Adrenal gland (tissue), 12 donors: ENCODE measurements around the gene HDAC11. TPM values are rescaled to one million over a fixed set of nuclear protein-coding genes. Genes with fewer than 3 reads are reported as not detected.
"Not testable (repeated sequence)": the region's sequence is repeated elsewhere in the genome, so short reads cannot be mapped to it uniquely, and the experiment has no call there.

Source experiments
- DNase-seq, 7 donors: peaks; one replicate each; pipeline ENCODE4 v3.0.0-alpha.2; 2019 to 2020
- H3K27ac ChIP-seq, 5 donors: fragments of 200-600 bp; sonication (generic) in 4 of 5; 1 replicate in 3 of 5; 2 replicates in 2 of 5; pipeline versions ENCODE4 v1.5.1 to v1.8.0; 2016 to 2020; ENCODE audit warnings: mild to moderate bottlenecking in 1 of 5
- H3K27me3 ChIP-seq: fragments of 200-600 bp; 2 replicates; pipeline ENCODE4 v1.8.0; 2021
- H3K36me3 ChIP-seq, 2 donors: fragments of 200-600 bp; replicated peaks in 1 of 2; 1 replicate in 1 of 2; 2 replicates in 1 of 2; pipeline versions ENCODE4 v1.5.1 to v1.8.0; 2018 to 2022
- H3K4me1 ChIP-seq, 2 donors: fragments of 200-600 bp; replicated peaks in 1 of 2; 1 replicate in 1 of 2; 2 replicates in 1 of 2; pipeline versions ENCODE4 v1.5.1 to v1.8.0; 2018 to 2021
- H3K4me3 ChIP-seq, 4 donors: fragments of 200-600 bp; sonication (generic) in 3 of 4; one replicate each; pipeline ENCODE4 v1.5.1; 2016 to 2018
- H3K9me3 ChIP-seq, 3 donors: fragments of 200-600 bp; sonication (generic) in 1 of 3; replicated peaks in 1 of 3; 1 replicate in 2 of 3; 2 replicates in 1 of 3; pipeline versions ENCODE4 v1.5.1 to v1.8.0; 2016 to 2021
- CTCF ChIP-seq, 6 experiments: fragments of 450-650 bp in 4 of 6; fragments of 200-600 bp in 2 of 6; sonication (generic) in 1 of 6; IDR thresholded peaks; 1 replicate in 5 of 6; 2 replicates in 1 of 6; pipeline versions ENCODE4 v1.5.1 to v1.8.0; 2016 to 2021; ENCODE audit warnings: antibody characterized with exemption in 6 of 6, mild to moderate bottlenecking in 2 of 6, moderate library complexity in 1 of 6
- POLR2A ChIP-seq, 2 donors: fragments of 450-650 bp; IDR thresholded peaks; one replicate each; pipeline ENCODE4 v1.6.1; 2017; ENCODE audit warnings: antibody characterized with exemption in 2 of 2, mild to moderate bottlenecking in 2 of 2, moderate library complexity in 1 of 2
- WGBS, 4 donors: extraction: QIAGEN DNeasy Blood & Tissue Kit in 2 of 4; methylation state at CpG; one replicate each; pipeline versions ENCODE4 v1.1.5 to v1.1.7; 2013 to 2017; 5-methylcytosine and 5-hydroxymethylcytosine counted together
- intact Hi-C, 2 donors: fragments of 100-400 bp; cut with DNase I; formaldehyde crosslinking; loops; one replicate each; pipeline versions ENCODE4 v1.14.1 to v1.15.0; 2022 to 2023
- polyA plus RNA-seq, 3 donors: library from polyadenylated mRNA; stranded (reverse); fragments of 200-250 nt in 2 of 3; fragments of 350-450 nt in 1 of 3; fragmentation: Illumina TruSeq in 1 of 3; extraction: RNeasy Lipid Tissue Mini Kit (QIAGEN cat#74804) in 1 of 3; gene quantifications; one replicate each; pipeline ENCODE4 v1.2.3, GENCODE V29; 2013 to 2014
- total RNA-seq, 9 donors: library from RNA; depleted of rRNA in 4 of 9; stranded (reverse); fragments of >200 nt in 4 of 9; fragments of 120-200 nt in 1 of 9; fragmentation: NEBNext Ultra II Directional in 1 of 9; extraction: Animal tissue kit (Norgen Biotek cat#: 25700) in 1 of 9; gene quantifications; one replicate each; pipeline versions ENCODE4 v1.1.0 to v1.2.4, GENCODE V29; 2013 to 2023
- donor health status: healthy with polysubstance abuse.
- donor health status: Bipolar disorder and iron deficiency.
- donor health status: DM: yes; HTN: yes; CAD: no.
- donor health status: DM: no; HTN: no; CAD: no.
- donor health status: DM: no; HTN: no; CAD: no.
- donor health status: DM: yes; HTN: yes; CAD: no.

The HDAC11 gene
- total and polyA plus RNA-seq, 12 donors = 6.9 to 58.0 (median 15.9) TPM

DNA sequence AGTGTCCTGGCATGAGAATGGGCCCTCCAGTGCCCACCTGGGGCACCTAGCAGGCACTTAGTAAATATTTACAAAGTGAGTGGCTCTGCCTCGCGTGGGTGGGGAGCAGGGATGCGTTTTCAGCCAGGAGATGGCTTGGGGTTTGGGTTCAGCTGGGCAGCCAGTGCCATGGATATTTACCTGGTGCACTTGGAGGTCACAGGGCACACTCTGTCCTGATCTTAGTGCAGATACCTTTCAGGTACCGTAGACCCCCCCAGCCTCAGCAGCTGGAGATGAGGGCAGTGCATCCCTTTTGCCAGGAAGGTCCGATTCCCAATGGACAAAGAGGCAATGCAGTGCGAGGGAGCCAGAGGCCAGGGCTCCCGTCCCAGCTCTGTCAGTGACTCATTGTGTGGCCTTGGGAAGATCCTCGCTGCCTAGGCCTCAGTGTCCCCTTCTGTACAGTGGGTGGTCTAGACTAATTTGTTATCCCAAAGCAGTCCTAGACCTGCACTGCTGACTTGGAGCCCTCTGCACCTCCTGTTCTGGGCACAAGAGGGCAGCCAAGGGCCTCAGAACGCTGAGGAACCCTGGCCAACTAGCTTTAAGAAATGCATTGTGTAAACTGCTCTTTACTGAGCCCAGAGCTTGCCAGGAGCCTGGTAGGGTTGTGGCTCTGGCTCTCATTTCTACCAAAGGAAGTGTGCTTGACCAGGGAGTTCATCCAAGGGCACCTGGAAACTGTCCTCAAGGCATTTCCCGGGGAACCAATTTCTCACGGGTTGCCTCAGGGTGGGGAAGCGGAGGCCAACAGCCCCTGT, 16.0 kb downstream of the HDAC11 start:
- H3K4me1 ChIP-seq = no peaks in the 10 kb centered on the region
- intact Hi-C loops = loop anchor here in 1 of 2 donors (2.0 kb wide), 1 partner anchor 155 kb away; no protein-coding TSS in a partner anchor
- H3K36me3 ChIP-seq = no peaks in the 10 kb centered on the region
- no peak overlapping the region for H3K4me3 ChIP-seq
- DNase-seq = peak; percentile 68 to 91 (median 81)
- TF ChIP-seq POLR2A (IDR thresholded peaks at IDR 0.05) = no peak
- peak; percentile 78 to 93 (median 88) for TF ChIP-seq CTCF (IDR thresholded peaks at IDR 0.05)
- no peak overlapping the region for H3K27ac ChIP-seq
- H3K9me3 ChIP-seq = no peaks in the 10 kb centered on the region
- no peaks in the 10 kb centered on the region for H3K27me3 ChIP-seq
- WGBS, 4 donors = 33 to 49% (median 47%) methylated on average over 7 to 12 of the region's 12 CpGs

- no peak for DNase-seq
- Histone ChIP-seq H3K4me1 (no peaks in the 10 kb centered on the region), H3K27me3 (no peaks in the 10 kb centered on the region), H3K9me3 (no peaks in the 10 kb centered on the region), H3K27ac (no peak overlapping the region), H3K36me3 (no peaks in the 10 kb centered on the region), H3K4me3 (no peak overlapping the region)
- WGBS, 4 donors = 68 to 76% (median 70%) methylated on average over 6 of the region's 6 CpGs
- no peak for TF ChIP-seq CTCF (IDR thresholded peaks at IDR 0.05)
- intact Hi-C loops = no loop called here
These were observed 16.8 kb downstream of the HDAC11 start for GRCh38 chr3:13496879-13497278.

DNA sequence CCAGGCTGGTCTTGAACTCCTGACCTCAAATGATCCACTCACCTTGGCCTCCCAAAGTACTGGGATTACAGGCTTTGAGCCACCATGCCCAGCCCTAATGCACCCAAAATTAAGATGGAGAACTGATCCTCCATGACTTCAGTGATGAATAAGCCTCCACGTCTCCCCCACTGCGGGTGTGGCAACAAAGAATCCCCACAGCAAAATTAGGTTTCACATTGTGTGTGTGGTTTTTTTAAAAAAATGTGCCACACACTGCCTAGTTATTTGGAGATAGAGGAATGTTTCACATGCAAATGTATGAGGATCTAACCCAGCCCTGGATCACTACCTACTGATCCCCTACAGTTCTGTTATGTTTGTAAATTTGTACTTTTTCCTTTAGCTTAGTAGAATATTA, 17.3 kb downstream of the HDAC11 start:
- no peak for DNase-seq
- Histone ChIP-seq H3K4me1 (no peaks in the 10 kb centered on the region), H3K9me3 (no peaks in the 10 kb centered on the region), H3K4me3 (no peak overlapping the region), H3K27me3 (no peaks in the 10 kb centered on the region), H3K36me3 (no peaks in the 10 kb centered on the region), H3K27ac (no peak overlapping the region)
- TF ChIP-seq POLR2A (IDR thresholded peaks at IDR 0.05) = no peak
- no peak for TF ChIP-seq CTCF (IDR thresholded peaks at IDR 0.05)
- intact Hi-C loops = no loop called here
- WGBS, 4 donors = 83 to 100% (median 85%) methylated on average over 2 of the region's 2 CpGs

DNA sequence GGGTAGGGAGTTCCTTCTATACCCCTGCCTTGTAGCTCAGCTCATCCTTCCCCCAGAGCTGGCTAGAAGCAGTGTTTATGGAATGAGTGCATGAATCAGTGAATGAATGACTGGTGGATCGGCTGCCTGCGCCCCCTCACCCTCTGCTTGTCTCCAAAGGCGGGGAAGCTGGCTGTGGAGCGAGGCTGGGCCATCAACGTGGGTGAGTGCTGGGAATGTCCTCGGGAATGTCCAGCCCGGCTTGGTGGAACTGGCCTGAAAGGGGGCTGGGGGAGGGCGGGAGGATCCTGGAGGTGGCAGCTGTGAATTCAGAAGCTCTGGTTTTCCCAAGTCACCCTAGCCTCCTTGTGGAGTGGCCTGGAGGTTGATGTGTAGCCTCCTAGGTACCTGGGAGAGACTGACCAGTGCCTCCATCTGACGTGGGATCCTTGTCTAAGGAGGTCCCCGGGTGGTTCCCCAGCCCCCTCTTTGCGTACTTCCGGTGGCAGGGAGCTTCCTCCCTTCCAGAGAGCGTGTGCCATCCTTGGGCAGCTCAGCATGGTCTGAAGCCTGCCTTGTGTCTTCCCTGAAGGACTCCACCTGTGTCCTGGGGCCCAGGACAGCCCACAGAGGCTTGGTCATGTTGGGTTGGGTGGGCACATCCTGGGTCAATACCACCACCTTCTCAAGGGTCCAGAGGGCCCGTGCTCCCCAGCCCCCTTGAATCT, 18.4 kb downstream of the HDAC11 start:
- TF ChIP-seq CTCF (IDR thresholded peaks at IDR 0.05) = no peak
- TF ChIP-seq POLR2A (IDR thresholded peaks at IDR 0.05) = no peak
- no peak for DNase-seq
- 78 to 84% (median 83%) methylated on average over 3 to 14 of the region's 14 CpGs for WGBS, 4 donors
- no peaks in the 10 kb centered on the region for H3K27me3 ChIP-seq
- H3K4me3 ChIP-seq = no peak overlapping the region
- no peaks in the 10 kb centered on the region for H3K36me3 ChIP-seq
- intact Hi-C loops = no loop called here
- H3K9me3 ChIP-seq = no peaks in the 10 kb centered on the region
- H3K27ac ChIP-seq = no peak overlapping the region
- H3K4me1 ChIP-seq = no peaks in the 10 kb centered on the region

- intact Hi-C loops, H3K9me3 ChIP-seq, H3K27me3 ChIP-seq, H3K36me3 ChIP-seq, H3K4me3 ChIP-seq, H3K4me1 ChIP-seq, H3K27ac ChIP-seq, DNase-seq: not testable (repeated sequence)
- 93 to 96% (median 95%) methylated on average over 10 to 11 of the region's 11 CpGs for WGBS, 4 donors
These were observed 19.1 kb downstream of the HDAC11 start for GRCh38 chr3:13499246-13499645.
